Heart right ventricle (tissue), 16 donors: ENCODE results near the gene DERL3. TPM values are rescaled to one million over a fixed set of nuclear protein-coding genes. Genes with fewer than 3 reads are reported as not detected.

Experiments
- ATAC-seq, 8 donors: fragments of 200-7000 bp; cut with Tn5 transposase; one replicate each; pipeline ENCODE4 v1.9.1; 2020; ENCODE audit warnings: mild to moderate bottlenecking in 8 of 8, moderate library complexity in 8 of 8, moderate number of reproducible peaks in 1 of 8
- DNase-seq, 2 donors: peaks; one replicate each; pipeline ENCODE4 v3.0.0-alpha.2; 2020
- H3K27ac ChIP-seq, 10 donors: fragments of 200-600 bp; sonication (generic) in 2 of 10; one replicate each; pipeline versions ENCODE4 v1.5.0 to v1.8.0; 2020 to 2022; ENCODE audit warnings: mild to moderate bottlenecking in 3 of 10
- H3K27me3 ChIP-seq, 7 donors: fragments of 200-600 bp; one replicate each; pipeline ENCODE4 v1.8.0; 2021 to 2022; ENCODE audit warnings: mild to moderate bottlenecking in 2 of 7
- H3K36me3 ChIP-seq, 9 donors: fragments of 200-600 bp; sonication (generic) in 1 of 9; one replicate each; pipeline versions ENCODE4 v1.5.0 to v1.8.0; 2020 to 2022; ENCODE audit warnings: mild to moderate bottlenecking in 2 of 9
- H3K4me1 ChIP-seq, 9 donors: fragments of 200-600 bp; sonication (generic) in 1 of 9; one replicate each; pipeline versions ENCODE4 v1.5.0 to v1.8.0; 2020 to 2022; ENCODE audit warnings: mild to moderate bottlenecking in 4 of 9
- H3K4me3 ChIP-seq, 10 donors: fragments of 200-600 bp; sonication (generic) in 2 of 10; one replicate each; pipeline versions ENCODE4 v1.5.0 to v1.8.0; 2020 to 2022; ENCODE audit warnings: mild to moderate bottlenecking in 7 of 10, moderate library complexity in 2 of 10
- H3K9me3 ChIP-seq, 11 donors: fragments of 200-600 bp in 10 of 11; sonication (generic) in 2 of 11; one replicate each; pipeline versions ENCODE4 v1.5.0 to v1.8.0; 2013 to 2022; ENCODE audit warnings: mild to moderate bottlenecking in 2 of 11, control low read depth in 1 of 11, moderate library complexity in 1 of 11
- WGBS, 2 donors: extraction: QIAGEN DNeasy Blood & Tissue Kit; methylation state at CpG; one replicate each; pipeline ENCODE4 v1.1.7; 2013; ENCODE audit warnings: inconsistent platforms in 1 of 2; 5-methylcytosine and 5-hydroxymethylcytosine counted together
- intact Hi-C, 10 donors: fragments of 100-400 bp; cut with DNase I; formaldehyde crosslinking; loops; one replicate each; pipeline versions ENCODE4 v1.11.1 to v1.14.2; 2022
- polyA plus RNA-seq, 2 donors: library from polyadenylated mRNA; stranded (reverse); fragments of 200-250 nt; gene quantifications; one replicate each; pipeline ENCODE4 v1.2.3, GENCODE V29; 2013
- total RNA-seq, 10 donors: library from RNA; stranded (reverse); fragmentation: NEBNext Ultra II Directional in 3 of 10; extraction: Animal tissue kit (Norgen Biotek cat#: 25700) in 3 of 10; gene quantifications; one replicate each; pipeline versions ENCODE4 v1.2.1 to v1.2.4, GENCODE V29; 2021 to 2023
- TF ChIP-seq, protein P1 (sequence below), 9 donors: fragments of 200-600 bp; sonication (generic) in 2 of 9; IDR thresholded peaks; one replicate each; pipeline versions ENCODE4 v1.5.0 to v1.8.0; 2021 to 2022; ENCODE audit warnings: antibody characterized with exemption in 9 of 9, mild to moderate bottlenecking in 5 of 9, moderate library complexity in 1 of 9
- donor health status: Arrhythmogenic right ventricular cardiomyopathy.
- donor health status: ischemic (EF 13 %, LVEDD 7.1; RV severe dilation, severe dysfunction).
- donor health status: healthy with polysubstance abuse.
- donor health status: DM: no; HTN: yes; CAD: no.
- donor health status: DM: no; HTN: no; CAD: no.
- donor health status: ischemic (EF 25% LVEDD 6.9; RV normal size, moderate dysfunction).
- donor health status: ischemic (EF 25% LVEDD 5.7; RV mildly dilated, moderate dysfunction).
- donor health status: healthy.
- donor health status: DM: yes; HTN: yes; CAD: no.
- donor health status: Ischemic cardiomyopathy.
- donor health status: ischemic (EF 35%, LVEDD 5.7; RV mildly dilated, moderate dysfunction).
- donor health status: nonischemic (EF 11% LVEDD 7.7; RV severe dilation, severe dysfunction).
- donor health status: DM: yes; HTN: yes; CAD: no.
- donor health status: PGD.
- donor health status: ischemic (EF 29% LVEDD 5.4; RV normal size, mild dysfunction).
- donor health status: nonischemic (EF 23%, LVEDD 6.1; RV moderate dilation, normal function).

The DERL3 gene
- total and polyA plus RNA-seq, 12 donors = 0.91 to 14.1 (median 2.0) TPM

DNA sequence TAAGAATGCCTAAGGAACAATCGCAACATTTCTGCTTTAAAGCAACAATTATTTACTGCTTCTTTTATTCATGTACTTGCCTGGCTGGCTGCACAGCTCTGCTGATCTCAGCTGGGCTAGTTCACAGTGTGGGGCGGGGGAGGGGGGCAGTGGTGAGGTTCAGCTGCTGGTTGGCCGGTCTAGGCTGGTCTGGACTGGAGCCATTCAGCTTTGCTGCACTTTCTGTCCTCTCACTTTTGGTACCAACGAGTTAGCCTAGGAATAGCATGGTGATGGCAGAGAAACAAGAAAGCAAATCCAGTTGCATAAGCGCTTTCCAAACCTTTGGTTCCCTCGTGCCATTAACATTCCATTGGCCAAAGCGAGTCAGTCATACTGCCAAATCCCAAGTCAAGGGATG lies 39.4 kb upstream of the DERL3 start:
- Histone ChIP-seq H3K4me3 (no peak overlapping the region), H3K27ac (peak overlapping the region in 2 of 10 donors; percentile 36 to 49), H3K27me3 (no peaks in the 10 kb centered on the region), H3K4me1 (peaks cover 0 to 12% (median 0%) of the 10 kb centered on the region in 9 donors), H3K36me3 (peaks cover 0 to 76% (median 16%) of the 10 kb centered on the region in 9 donors), H3K9me3 (no peaks in the 10 kb centered on the region)
- intact Hi-C loops = loop anchor here in 2 of 10 donors (10.0 kb wide), 1 partner anchor 57 kb away; no protein-coding TSS in a partner anchor
- peak in 1 of 2 donors; percentile 32 for DNase-seq
- 77 to 86% methylated on average over 7 of the region's 7 CpGs for WGBS, 2 donors
- TF ChIP-seq, protein P1, sequence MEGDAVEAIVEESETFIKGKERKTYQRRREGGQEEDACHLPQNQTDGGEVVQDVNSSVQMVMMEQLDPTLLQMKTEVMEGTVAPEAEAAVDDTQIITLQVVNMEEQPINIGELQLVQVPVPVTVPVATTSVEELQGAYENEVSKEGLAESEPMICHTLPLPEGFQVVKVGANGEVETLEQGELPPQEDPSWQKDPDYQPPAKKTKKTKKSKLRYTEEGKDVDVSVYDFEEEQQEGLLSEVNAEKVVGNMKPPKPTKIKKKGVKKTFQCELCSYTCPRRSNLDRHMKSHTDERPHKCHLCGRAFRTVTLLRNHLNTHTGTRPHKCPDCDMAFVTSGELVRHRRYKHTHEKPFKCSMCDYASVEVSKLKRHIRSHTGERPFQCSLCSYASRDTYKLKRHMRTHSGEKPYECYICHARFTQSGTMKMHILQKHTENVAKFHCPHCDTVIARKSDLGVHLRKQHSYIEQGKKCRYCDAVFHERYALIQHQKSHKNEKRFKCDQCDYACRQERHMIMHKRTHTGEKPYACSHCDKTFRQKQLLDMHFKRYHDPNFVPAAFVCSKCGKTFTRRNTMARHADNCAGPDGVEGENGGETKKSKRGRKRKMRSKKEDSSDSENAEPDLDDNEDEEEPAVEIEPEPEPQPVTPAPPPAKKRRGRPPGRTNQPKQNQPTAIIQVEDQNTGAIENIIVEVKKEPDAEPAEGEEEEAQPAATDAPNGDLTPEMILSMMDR (IDR thresholded peaks at IDR 0.05) = no peak
- ATAC-seq = peak; percentile 38 to 91 (median 78)

GRCh38 chr22:23877566-23877965 lies 38.8 kb upstream of the DERL3 start:
- no peaks in the 10 kb centered on the region for H3K9me3 ChIP-seq
- peaks cover 0 to 70% (median 19%) of the 10 kb centered on the region in 9 donors for H3K36me3 ChIP-seq
- H3K27me3 ChIP-seq = no peaks in the 10 kb centered on the region
- no peak for DNase-seq
- H3K27ac ChIP-seq = peak overlapping the region in 2 of 10 donors; percentile 26 to 36
- peak in 2 of 8 donors; percentile 23 to 29 for ATAC-seq
- H3K4me1 ChIP-seq = peaks cover 0 to 12% (median 0%) of the 10 kb centered on the region in 9 donors
- WGBS, 2 donors = 94 to 96% methylated on average over 8 of the region's 8 CpGs
- TF ChIP-seq, protein P1 (IDR thresholded peaks at IDR 0.05) = no peak
- intact Hi-C loops = loop anchor here in 2 of 10 donors (10.0 kb wide), 1 partner anchor 57 kb away; no protein-coding TSS in a partner anchor
- no peak overlapping the region for H3K4me3 ChIP-seq

- no peak for ATAC-seq
- intact Hi-C loops = loop anchor here in 2 of 10 donors (10.0 kb wide), 1 partner anchor 59 kb away; no protein-coding TSS in a partner anchor
- DNase-seq = no peak
- H3K4me1 ChIP-seq = peaks cover 0 to 12% (median 0%) of the 10 kb centered on the region in 9 donors
- peaks cover 0 to 65% (median 21%) of the 10 kb centered on the region in 9 donors for H3K36me3 ChIP-seq
- TF ChIP-seq, protein P1 (IDR thresholded peaks at IDR 0.05) = no peak
- H3K27me3 ChIP-seq = no peaks in the 10 kb centered on the region
- no peaks in the 10 kb centered on the region for H3K9me3 ChIP-seq
- no peak overlapping the region for H3K27ac ChIP-seq
- WGBS, 2 donors = 93 to 98% methylated on average over 2 of the region's 2 CpGs
- no peak overlapping the region for H3K4me3 ChIP-seq
Measured at GRCh38 chr22:23875801-23876200, 37.0 kb upstream of the DERL3 start.

GRCh38 chr22:23874871-23875270 lies 36.1 kb upstream of the DERL3 start:
- Histone ChIP-seq H3K27me3 (no peaks in the 10 kb centered on the region), H3K27ac (no peak overlapping the region), H3K36me3 (peaks cover 0 to 73% (median 24%) of the 10 kb centered on the region in 9 donors), H3K9me3 (no peaks in the 10 kb centered on the region), H3K4me1 (peaks cover 0 to 12% (median 0%) of the 10 kb centered on the region in 9 donors), H3K4me3 (no peak overlapping the region)
- 82 to 89% methylated on average over 4 of the region's 4 CpGs for WGBS, 2 donors
- no peak for DNase-seq
- intact Hi-C loops = loop anchor here in 2 of 10 donors (10.0 kb wide), 1 partner anchor 60 kb away; no protein-coding TSS in a partner anchor
- TF ChIP-seq, protein P1 (IDR thresholded peaks at IDR 0.05) = no peak
- ATAC-seq = no peak
